Ishikawa (cell line): ENCODE data around the gene ZFX.

ENCODE experiments used
- CEBPB ChIP-seq: IDR thresholded peaks from 2 replicates; pipeline ENCODE4 v1.6.1; 2012
- CREB1 ChIP-seq: IDR thresholded peaks from 2 replicates; pipeline ENCODE4 v1.6.1; 2012; ENCODE audit warnings: low read depth
- EGR1 ChIP-seq: IDR thresholded peaks from 2 replicates; pipeline ENCODE4 v1.6.1; 2012
- EP300 ChIP-seq: IDR thresholded peaks from 2 replicates; pipeline ENCODE4 v1.6.1; 2012; ENCODE audit warnings: borderline replicate concordance
- FOXM1 ChIP-seq: IDR thresholded peaks from 2 replicates; pipeline ENCODE4 v1.6.1; 2012; ENCODE audit warnings: low read depth, borderline replicate concordance
- MAX ChIP-seq: IDR thresholded peaks from 2 replicates; pipeline ENCODE4 v1.6.1; 2012
- NFIC ChIP-seq: IDR thresholded peaks from 2 replicates; pipeline ENCODE4 v1.6.1; 2012
- RAD21 ChIP-seq: IDR thresholded peaks from 2 replicates; pipeline ENCODE4 v1.6.1; 2012; ENCODE audit warnings: low read depth
- REST ChIP-seq: IDR thresholded peaks from 2 replicates; pipeline ENCODE4 v1.6.1; 2012; ENCODE audit warnings: low read depth, mild to moderate bottlenecking
- TAF1 ChIP-seq: IDR thresholded peaks from 2 replicates; pipeline ENCODE4 v1.6.1; 2012; ENCODE audit warnings: low read depth, mild to moderate bottlenecking
- TCF12 ChIP-seq: IDR thresholded peaks from 2 replicates; pipeline ENCODE4 v1.6.1; 2012; ENCODE audit warnings: low read depth
- TEAD4 ChIP-seq: IDR thresholded peaks from 2 replicates; pipeline ENCODE4 v1.6.1; 2012
- USF1 ChIP-seq: IDR thresholded peaks from 2 replicates; pipeline ENCODE4 v1.6.1; 2012
- YY1 ChIP-seq: IDR thresholded peaks from 2 replicates; pipeline ENCODE4 v1.6.1; 2012; ENCODE audit warnings: low read depth
- ZBTB7A ChIP-seq: IDR thresholded peaks from 2 replicates; pipeline ENCODE4 v1.6.1; 2012; ENCODE audit warnings: low read depth

Gene ZFX

GRCh38 chrX:24257011-24257410, 107.5 kb downstream of the ZFX start:
- no peak for TF ChIP-seq NFIC

- no peak for TF ChIP-seq FOXM1
- TF ChIP-seq TEAD4: no peak
- no peak for TF ChIP-seq EP300
- TF ChIP-seq RAD21: peak; percentile 83
- no peak for TF ChIP-seq YY1
These were observed 110.2 kb downstream of the ZFX start for GRCh38 chrX:24259544-24260240.

- TF ChIP-seq RAD21 (no peak), CEBPB (no peak), EP300 (no peak), TCF12 (no peak), TEAD4 (no peak), NFIC (no peak), USF1 (no peak), YY1 (no peak), MAX (no peak), REST (no peak), ZBTB7A (no peak), TAF1 (no peak), EGR1 (no peak), CREB1 (no peak), FOXM1 (no peak)
These were observed 111.5 kb downstream of the ZFX start for GRCh38 chrX:24260842-24261550.

- TF ChIP-seq ZBTB7A (no peak), YY1 (no peak), NFIC (no peak), EGR1 (no peak), CREB1 (no peak), REST (no peak), USF1 (no peak), TEAD4 (no peak), MAX (no peak), TAF1 (no peak), CEBPB (no peak)
These were observed 112.8 kb downstream of the ZFX start for GRCh38 chrX:24262309-24262708.

- TF ChIP-seq NFIC: no peak
- TF ChIP-seq ZBTB7A: no peak
- no peak for TF ChIP-seq RAD21
- TF ChIP-seq TCF12: no peak
- no peak for TF ChIP-seq TAF1
- TF ChIP-seq TEAD4: no peak
- TF ChIP-seq YY1: no peak
- TF ChIP-seq MAX: no peak
- TF ChIP-seq FOXM1: no peak
- no peak for TF ChIP-seq USF1
These were observed 114.9 kb downstream of the ZFX start for GRCh38 chrX:24264383-24264782.
